SK-N-SH treated with all-trans-retinoic acid at 6 μM for 48 hours (cell line): Measurements from ENCODE around the gene TCFL5.

Source experiments
- ATAC-seq: fragments of 200-7000 bp; cut with Tn5 transposase; 3 replicates; pipeline ENCODE4 v1.9.1; 2020; ENCODE audit warnings: mild to moderate bottlenecking, moderate library complexity
- ARNTL ChIP-seq: fragments of 450-650 bp; formaldehyde crosslinking; IDR thresholded peaks from 2 replicates; pipeline ENCODE4 v1.5.0; 2020; ENCODE audit warnings: low read depth, mild to moderate bottlenecking, moderate library complexity, borderline replicate concordance
- BACH2 ChIP-seq: fragments of 250-450 bp; sonication (Bioruptor Pico); IDR thresholded peaks from 2 replicates; pipeline ENCODE4 v1.9.0; 2021; ENCODE audit warnings: mild to moderate bottlenecking, borderline replicate concordance
- CSDC2 ChIP-seq: fragments of 250-450 bp; sonication (Bioruptor Pico); IDR thresholded peaks from 2 replicates; pipeline ENCODE4 v1.5.0; 2020; ENCODE audit warnings: mild to moderate bottlenecking, moderate library complexity
- ESRRG ChIP-seq: fragments of 250-450 bp; sonication (Bioruptor Pico); IDR thresholded peaks from 2 replicates; pipeline ENCODE4 v1.6.1; 2021; ENCODE audit warnings: mild to moderate bottlenecking
- ISL1 ChIP-seq: fragments of 250-450 bp; sonication (Bioruptor Pico); IDR thresholded peaks from 2 replicates; pipeline ENCODE4 v2.1.2; 2022; ENCODE audit warnings: mild to moderate bottlenecking, moderate library complexity
- PATZ1 ChIP-seq: fragments of 250-450 bp; sonication (Bioruptor Pico); IDR thresholded peaks from 2 replicates; pipeline ENCODE4 v1.8.0; 2020; ENCODE audit warnings: mild to moderate bottlenecking, moderate library complexity, borderline replicate concordance
- PPARA ChIP-seq: fragments of 250-450 bp; sonication (Bioruptor Pico); IDR thresholded peaks from 2 replicates; pipeline ENCODE4 v1.5.0; 2020; ENCODE audit warnings: mild to moderate bottlenecking, borderline replicate concordance
- RARB ChIP-seq: fragments of 250-450 bp; sonication (Bioruptor Pico); IDR thresholded peaks from 2 replicates; pipeline ENCODE4 v1.8.0; 2021; ENCODE audit warnings: mild to moderate bottlenecking, moderate library complexity
- TOX ChIP-seq: fragments of 250-450 bp; sonication (Bioruptor Pico); IDR thresholded peaks from 2 replicates; pipeline ENCODE4 v1.8.0; 2021; ENCODE audit warnings: mild to moderate bottlenecking, moderate library complexity, borderline replicate concordance
- ZC3H10 ChIP-seq: fragments of 250-450 bp; sonication (Bioruptor Pico); IDR thresholded peaks from 2 replicates; pipeline ENCODE4 v1.5.1; 2021; ENCODE audit warnings: mild to moderate bottlenecking, moderate library complexity
- ZFP3 ChIP-seq: fragments of 250-450 bp; sonication (Bioruptor Pico); IDR thresholded peaks from 2 replicates; pipeline ENCODE4 v1.5.0; 2020; ENCODE audit warnings: mild to moderate bottlenecking, moderate library complexity
- ZFP30 ChIP-seq: fragments of 450-650 bp; formaldehyde crosslinking; IDR thresholded peaks from 2 replicates; pipeline ENCODE4 v1.5.0; 2022; ENCODE audit warnings: mild to moderate bottlenecking, moderate library complexity
- ZNF565 ChIP-seq: fragments of 450-650 bp; formaldehyde crosslinking; conservative IDR thresholded peaks from 2 replicates; pipeline ENCODE4 v1.5.0; 2020; ENCODE audit warnings: low read depth, mild to moderate bottlenecking, moderate library complexity
- ZNF70 ChIP-seq: fragments of 450-650 bp; formaldehyde crosslinking; IDR thresholded peaks from 2 replicates; pipeline ENCODE4 v1.5.0; 2020; ENCODE audit warnings: mild to moderate bottlenecking, moderate library complexity
- TF ChIP-seq, protein P1 (sequence below): fragments of 250-450 bp; sonication (Bioruptor Pico); IDR thresholded peaks from 2 replicates; pipeline ENCODE4 v1.5.1; 2020; ENCODE audit warnings: low read depth, mild to moderate bottlenecking, moderate library complexity
- TF ChIP-seq, protein P2 (sequence below): fragments of 250-450 bp; sonication (Bioruptor Pico); IDR thresholded peaks from 2 replicates; pipeline ENCODE4 v1.5.0; 2020; ENCODE audit warnings: mild to moderate bottlenecking, moderate library complexity
- TF ChIP-seq, protein P3 (sequence below): fragments of 250-450 bp; sonication (Bioruptor Pico); IDR thresholded peaks from 2 replicates; pipeline ENCODE4 v1.5.1; 2021; ENCODE audit warnings: mild to moderate bottlenecking, moderate library complexity
- TF ChIP-seq, protein P4 (sequence below): fragments of 250-450 bp; sonication (Bioruptor Pico); IDR thresholded peaks from 2 replicates; pipeline ENCODE4 v1.8.0; 2021; ENCODE audit warnings: low read depth, mild to moderate bottlenecking, moderate library complexity, borderline replicate concordance

TCFL5 gene

GRCh38 chr20:62897666-62898065 is 36.0 kb upstream of the TCFL5 start:
- TF ChIP-seq ISL1 (CRISPR knock-in tag) (no peak), ARNTL (no peak), BACH2 (CRISPR knock-in tag) (no peak), PATZ1 (CRISPR knock-in tag) (no peak), ZC3H10 (no peak), TOX (CRISPR knock-in tag) (no peak), ESRRG (CRISPR knock-in tag) (no peak), PPARA (CRISPR knock-in tag) (no peak), ZFP3 (CRISPR knock-in tag) (no peak), CSDC2 (CRISPR knock-in tag) (no peak)
- TF ChIP-seq, protein P1, sequence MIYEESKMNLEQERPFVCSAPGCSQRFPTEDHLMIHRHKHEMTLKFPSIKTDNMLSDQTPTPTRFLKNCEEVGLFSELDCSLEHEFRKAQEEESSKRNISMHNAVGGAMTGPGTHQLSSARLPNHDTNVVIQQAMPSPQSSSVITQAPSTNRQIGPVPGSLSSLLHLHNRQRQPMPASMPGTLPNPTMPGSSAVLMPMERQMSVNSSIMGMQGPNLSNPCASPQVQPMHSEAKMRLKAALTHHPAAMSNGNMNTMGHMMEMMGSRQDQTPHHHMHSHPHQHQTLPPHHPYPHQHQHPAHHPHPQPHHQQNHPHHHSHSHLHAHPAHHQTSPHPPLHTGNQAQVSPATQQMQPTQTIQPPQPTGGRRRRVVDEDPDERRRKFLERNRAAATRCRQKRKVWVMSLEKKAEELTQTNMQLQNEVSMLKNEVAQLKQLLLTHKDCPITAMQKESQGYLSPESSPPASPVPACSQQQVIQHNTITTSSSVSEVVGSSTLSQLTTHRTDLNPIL: no peak
- TF ChIP-seq, protein P2, sequence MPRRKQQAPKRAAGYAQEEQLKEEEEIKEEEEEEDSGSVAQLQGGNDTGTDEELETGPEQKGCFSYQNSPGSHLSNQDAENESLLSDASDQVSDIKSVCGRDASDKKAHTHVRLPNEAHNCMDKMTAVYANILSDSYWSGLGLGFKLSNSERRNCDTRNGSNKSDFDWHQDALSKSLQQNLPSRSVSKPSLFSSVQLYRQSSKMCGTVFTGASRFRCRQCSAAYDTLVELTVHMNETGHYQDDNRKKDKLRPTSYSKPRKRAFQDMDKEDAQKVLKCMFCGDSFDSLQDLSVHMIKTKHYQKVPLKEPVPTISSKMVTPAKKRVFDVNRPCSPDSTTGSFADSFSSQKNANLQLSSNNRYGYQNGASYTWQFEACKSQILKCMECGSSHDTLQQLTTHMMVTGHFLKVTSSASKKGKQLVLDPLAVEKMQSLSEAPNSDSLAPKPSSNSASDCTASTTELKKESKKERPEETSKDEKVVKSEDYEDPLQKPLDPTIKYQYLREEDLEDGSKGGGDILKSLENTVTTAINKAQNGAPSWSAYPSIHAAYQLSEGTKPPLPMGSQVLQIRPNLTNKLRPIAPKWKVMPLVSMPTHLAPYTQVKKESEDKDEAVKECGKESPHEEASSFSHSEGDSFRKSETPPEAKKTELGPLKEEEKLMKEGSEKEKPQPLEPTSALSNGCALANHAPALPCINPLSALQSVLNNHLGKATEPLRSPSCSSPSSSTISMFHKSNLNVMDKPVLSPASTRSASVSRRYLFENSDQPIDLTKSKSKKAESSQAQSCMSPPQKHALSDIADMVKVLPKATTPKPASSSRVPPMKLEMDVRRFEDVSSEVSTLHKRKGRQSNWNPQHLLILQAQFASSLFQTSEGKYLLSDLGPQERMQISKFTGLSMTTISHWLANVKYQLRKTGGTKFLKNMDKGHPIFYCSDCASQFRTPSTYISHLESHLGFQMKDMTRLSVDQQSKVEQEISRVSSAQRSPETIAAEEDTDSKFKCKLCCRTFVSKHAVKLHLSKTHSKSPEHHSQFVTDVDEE: no peak
- TF ChIP-seq, protein P3, sequence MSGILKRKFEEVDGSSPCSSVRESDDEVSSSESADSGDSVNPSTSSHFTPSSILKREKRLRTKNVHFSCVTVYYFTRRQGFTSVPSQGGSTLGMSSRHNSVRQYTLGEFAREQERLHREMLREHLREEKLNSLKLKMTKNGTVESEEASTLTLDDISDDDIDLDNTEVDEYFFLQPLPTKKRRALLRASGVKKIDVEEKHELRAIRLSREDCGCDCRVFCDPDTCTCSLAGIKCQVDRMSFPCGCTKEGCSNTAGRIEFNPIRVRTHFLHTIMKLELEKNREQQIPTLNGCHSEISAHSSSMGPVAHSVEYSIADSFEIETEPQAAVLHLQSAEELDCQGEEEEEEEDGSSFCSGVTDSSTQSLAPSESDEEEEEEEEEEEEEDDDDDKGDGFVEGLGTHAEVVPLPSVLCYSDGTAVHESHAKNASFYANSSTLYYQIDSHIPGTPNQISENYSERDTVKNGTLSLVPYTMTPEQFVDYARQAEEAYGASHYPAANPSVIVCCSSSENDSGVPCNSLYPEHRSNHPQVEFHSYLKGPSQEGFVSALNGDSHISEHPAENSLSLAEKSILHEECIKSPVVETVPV: no peak
- TF ChIP-seq, protein P4, sequence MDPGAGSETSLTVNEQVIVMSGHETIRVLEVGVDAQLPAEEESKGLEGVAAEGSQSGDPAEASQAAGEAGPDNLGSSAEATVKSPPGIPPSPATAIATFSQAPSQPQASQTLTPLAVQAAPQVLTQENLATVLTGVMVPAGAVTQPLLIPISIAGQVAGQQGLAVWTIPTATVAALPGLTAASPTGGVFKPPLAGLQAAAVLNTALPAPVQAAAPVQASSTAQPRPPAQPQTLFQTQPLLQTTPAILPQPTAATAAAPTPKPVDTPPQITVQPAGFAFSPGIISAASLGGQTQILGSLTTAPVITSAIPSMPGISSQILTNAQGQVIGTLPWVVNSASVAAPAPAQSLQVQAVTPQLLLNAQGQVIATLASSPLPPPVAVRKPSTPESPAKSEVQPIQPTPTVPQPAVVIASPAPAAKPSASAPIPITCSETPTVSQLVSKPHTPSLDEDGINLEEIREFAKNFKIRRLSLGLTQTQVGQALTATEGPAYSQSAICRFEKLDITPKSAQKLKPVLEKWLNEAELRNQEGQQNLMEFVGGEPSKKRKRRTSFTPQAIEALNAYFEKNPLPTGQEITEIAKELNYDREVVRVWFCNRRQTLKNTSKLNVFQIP (CRISPR knock-in tag): no peak
- ATAC-seq: no peak

DNA sequence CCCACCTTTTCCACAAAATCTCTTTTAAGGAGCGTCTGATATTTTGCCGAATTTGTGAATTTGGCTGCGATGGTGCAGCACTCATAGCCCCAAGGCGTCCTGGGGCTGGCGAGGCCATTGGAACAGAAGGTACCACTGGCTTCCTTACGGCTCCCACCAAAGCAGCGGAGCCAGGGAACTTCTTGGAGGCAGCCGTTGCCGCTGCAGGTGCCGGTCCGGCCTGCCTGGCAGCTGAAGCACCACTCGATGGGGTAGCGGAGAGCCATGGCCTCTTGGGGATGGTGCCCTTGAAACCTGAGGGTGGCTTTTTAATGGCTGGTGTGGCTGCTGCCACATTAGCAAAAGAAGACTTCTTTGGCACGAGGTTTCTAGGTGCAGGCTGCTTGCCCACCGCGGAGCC is 34.9 kb upstream of the TCFL5 start:
- TF ChIP-seq ZNF565: no peak
- TF ChIP-seq RARB: no peak
- no peak for TF ChIP-seq CSDC2 (CRISPR knock-in tag)
- TF ChIP-seq TOX (CRISPR knock-in tag): no peak
- TF ChIP-seq BACH2 (CRISPR knock-in tag): no peak
- TF ChIP-seq ZFP30 (CRISPR knock-in tag): no peak
- TF ChIP-seq, protein P4 (CRISPR knock-in tag): no peak
- no peak for TF ChIP-seq ESRRG (CRISPR knock-in tag)
- TF ChIP-seq ISL1 (CRISPR knock-in tag): no peak
- TF ChIP-seq ZC3H10: no peak
- TF ChIP-seq, protein P1: no peak
- no peak for TF ChIP-seq ARNTL
- TF ChIP-seq ZFP3 (CRISPR knock-in tag): no peak
- no peak for TF ChIP-seq ZNF70 (CRISPR knock-in tag)
- TF ChIP-seq, protein P2: no peak
- no peak for ATAC-seq
